Fibroblast of gingiva (primary cell): ENCODE data around the gene CBFA2T3.
"Not testable (repeated sequence)": the region's sequence is repeated elsewhere in the genome, so short reads cannot be mapped to it uniquely, and the experiment has no call there.

Experiments used
- DNase-seq: peaks from one replicate; pipeline ENCODE4 v3.0.0-alpha.2; 2011; ENCODE audit warnings: low read depth

CBFA2T3 gene

GRCh38 chr16:89012622-89012995 is 35.6 kb upstream of the CBFA2T3 start:
- no peak for DNase-seq

GRCh38 chr16:89011909-89012621 is 35.1 kb upstream of the CBFA2T3 start:
- no peak for DNase-seq

DNA sequence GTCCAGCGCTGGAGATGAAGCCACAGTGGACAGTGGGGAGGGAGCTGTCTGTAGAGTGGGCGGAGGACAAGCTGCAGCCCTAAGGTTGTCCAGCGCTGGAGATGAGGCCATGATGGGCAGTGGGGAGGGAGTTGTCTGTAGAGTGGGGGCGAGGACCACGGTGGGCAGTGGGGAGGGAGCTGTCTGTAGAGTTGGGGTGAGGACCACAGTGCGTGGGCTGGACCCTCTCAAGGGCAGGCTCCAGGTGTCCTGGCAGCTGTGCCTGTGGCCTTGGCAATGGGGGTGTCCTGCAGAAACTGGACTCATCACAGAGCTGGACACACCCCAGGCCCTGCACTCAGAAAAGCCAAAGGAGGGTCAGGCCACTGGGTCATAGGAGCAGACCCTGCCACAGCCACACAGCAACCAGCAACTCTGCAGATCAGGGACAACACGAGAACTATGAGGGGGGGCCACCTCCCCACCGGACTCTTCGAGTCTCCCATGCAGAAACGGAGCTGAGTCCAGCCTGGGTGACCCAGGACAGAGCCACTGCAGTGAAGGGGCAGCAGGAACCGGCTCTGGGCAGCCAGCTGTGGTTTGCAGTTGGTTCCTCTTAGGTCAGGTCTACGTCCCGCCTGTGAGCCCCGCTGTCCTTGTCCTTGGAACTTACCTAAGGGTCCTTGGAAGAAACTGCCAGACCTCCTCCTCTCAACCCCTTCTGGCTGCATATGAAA is 33.4 kb upstream of the CBFA2T3 start:
- DNase-seq: no peak

DNA sequence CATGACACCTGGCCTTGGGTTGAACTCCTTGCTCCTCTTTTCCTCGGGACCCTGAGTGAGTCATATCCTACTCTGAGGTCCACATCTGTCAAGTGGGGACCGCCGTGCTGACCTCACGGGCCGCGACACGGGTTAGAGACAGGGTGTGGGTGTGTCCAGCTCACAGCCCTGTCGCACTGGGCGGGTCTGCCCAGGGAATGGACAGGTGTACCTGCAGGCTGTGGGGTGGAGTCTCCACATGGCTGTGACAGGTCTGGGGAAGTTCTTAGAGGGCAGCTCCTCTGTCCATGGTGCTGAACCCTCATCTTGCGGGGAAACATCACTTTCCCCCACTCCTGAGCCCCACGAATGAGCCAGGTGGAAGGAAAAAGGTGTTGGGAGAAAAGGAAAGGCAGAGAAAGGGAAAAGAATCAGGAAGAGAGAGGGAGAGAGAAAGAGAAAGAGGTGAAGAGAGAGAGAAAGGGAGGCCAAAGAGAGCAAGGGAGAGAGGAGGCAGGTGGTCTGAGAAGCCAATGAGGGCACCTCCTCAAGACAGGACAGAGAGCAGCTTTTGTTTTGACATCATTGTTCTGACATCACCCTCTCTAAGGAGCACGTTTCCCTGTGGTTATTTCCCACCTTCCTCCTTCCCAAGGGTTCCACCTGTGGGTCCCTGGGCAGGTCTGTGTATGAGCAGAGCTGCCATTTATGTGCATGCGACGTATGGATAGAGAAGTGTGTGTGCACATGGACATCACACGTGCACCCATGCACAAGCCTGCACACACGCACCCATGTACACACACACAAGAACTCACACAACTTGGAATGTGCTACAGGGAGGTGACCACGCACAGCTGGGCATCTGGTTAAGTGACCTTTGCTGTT is 32.6 kb upstream of the CBFA2T3 start:
- no peak for DNase-seq

DNA sequence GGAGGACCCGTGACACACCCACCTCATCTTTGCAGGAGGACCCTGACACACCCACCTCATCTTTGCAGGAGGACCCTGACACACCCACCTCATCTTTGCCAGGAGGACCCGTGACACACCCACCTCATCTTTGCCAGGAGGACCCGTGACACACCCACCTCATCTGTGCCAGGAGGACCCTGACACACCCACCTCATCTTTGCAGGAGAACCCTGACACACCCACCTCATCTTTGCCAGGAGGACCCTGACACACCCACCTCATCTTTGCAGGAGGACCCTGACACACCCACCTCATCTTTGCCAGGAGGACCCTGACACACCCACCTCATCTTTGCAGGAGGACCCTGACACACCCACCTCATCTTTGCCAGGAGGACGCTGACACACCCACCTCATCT is 31.8 kb upstream of the CBFA2T3 start:
- not testable (repeated sequence) for DNase-seq

DNA sequence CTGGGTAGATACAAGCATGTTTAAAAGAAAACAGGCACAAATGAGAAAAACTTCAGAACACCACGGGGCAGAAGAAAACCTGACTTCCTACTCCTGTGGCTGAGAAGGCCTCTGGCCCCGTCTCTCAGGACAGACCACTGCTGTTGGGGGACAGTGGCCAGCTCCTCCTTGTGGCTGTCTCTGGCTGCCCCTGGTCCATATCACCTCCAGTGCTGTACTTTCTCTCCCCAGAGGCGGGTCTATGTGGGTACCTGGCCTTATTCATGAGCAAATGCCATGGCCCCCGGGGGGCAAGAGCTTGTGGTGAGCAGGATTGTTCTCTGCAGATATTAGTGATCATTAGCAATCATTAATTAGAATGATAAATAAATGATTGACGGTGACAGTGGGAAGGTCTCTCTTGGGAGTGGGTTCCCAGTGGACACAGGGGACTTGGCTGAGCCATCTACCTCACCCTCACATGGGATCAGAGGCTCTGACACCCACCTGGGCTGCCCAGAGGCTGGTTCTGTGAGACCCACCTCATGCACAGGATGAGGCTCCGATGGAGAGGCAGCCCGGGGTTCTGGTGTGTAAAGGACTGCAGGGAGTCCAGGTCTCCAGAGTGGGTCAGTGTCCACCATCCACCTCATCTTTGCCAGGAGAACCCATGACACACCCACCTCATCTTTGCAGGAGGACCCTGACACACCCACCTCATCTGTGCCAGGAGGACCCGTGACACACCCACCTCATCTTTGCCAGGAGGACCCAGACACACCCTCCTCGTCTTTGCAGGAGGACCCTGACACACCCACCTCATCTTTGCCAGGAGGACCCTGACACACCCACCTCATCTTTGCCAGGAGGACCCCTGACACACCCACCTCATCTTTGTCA is 30.6 kb upstream of the CBFA2T3 start:
- no peak for DNase-seq

GRCh38 chr16:89006036-89006752 is 29.2 kb upstream of the CBFA2T3 start:
- DNase-seq: no peak

- no peak for DNase-seq
Measured at GRCh38 chr16:89005201-89006035, 28.4 kb upstream of the CBFA2T3 start.

DNA sequence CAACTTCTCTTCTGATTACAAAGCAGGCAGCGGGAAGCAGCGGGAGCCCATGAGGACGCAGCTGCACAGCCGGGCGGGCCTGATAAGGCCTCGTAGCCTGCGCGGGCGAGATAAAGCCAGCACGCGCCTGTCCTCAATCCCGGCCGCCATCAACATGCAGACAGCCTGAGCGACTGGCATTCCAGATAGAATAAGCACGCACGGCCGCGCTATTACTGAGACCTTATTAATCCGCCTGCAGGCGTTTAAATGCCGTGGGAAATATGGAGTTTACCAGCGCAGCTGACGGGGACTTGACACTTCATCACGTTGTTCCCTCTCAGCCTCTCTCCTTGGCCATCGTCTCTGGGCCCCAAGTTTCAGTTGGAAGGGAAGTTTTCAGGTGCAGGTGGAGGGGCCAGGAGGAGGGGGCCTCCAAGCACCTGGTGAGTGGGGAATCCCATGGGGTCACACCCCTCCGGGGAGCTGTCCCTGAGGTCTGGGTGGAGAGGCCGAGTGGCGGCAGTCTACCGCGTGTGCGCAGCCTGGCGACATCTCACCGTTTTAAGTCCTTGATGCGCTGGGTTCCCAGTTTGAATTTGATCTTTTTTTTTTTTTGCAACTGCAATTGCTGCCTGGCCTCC is 27.3 kb upstream of the CBFA2T3 start:
- DNase-seq: no peak

DNA sequence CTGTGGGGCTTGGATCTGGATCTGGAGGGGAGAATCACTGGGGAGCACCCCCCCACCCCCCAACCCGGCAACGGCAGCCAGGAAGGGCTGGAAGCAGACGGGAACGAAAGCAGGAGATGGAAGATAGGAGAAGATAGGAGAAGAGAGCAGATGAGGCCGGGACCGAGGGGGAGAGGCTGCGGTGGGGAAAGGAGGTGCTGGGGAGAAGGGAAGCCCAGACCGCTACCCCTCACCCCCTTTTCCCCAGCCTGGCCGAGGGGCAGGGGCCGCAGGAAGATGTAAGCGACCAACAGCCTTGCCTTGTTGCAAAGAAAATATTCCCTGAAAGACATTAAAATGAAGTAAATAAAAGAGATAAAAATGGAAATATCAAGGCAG is 26.8 kb upstream of the CBFA2T3 start:
- no peak for DNase-seq

GRCh38 chr16:89002851-89003830 is 26.1 kb upstream of the CBFA2T3 start:
- no peak for DNase-seq

- DNase-seq: not testable (repeated sequence)
Measured at GRCh38 chr16:89002081-89002480, 25.1 kb upstream of the CBFA2T3 start.

GRCh38 chr16:89001117-89002027 is 24.4 kb upstream of the CBFA2T3 start:
- DNase-seq: no peak

DNA sequence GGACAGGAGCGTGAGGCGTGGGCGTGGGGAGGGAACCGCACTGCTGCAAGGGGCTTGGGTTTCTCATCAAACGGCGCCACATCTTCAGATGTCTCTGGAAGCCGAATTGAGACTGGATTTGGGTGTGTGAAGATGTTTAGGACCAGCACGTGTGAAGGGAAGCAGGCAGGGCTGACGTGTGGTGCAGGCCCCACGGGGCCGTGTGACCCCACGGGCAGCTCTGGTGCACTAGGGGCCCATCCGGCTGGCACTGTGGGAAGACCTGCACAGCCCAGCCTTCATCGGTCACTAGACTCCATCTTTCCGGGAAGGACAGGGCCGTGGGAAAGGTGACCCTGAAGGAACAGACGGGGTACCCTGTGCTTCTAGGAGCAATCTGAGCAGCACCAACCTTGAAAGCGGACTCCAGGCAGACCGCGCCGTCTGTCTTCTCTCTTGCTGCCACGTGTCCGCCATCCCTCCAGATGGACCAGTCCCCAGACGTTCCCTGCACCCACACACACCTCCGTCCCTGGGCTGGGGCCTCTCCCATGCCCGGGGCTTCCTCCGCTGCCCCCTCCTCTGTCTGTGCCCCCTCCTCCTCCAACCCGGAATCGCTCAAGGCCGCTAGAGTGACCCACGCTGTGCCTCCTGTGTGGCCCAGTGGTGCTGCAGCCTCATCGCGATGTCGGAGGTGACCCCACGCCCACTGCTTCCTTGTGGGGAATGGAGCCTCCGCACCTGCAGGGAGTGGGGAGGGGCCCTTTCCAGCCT is 23.4 kb upstream of the CBFA2T3 start:
- no peak for DNase-seq

GRCh38 chr16:88999457-89000206 is 22.6 kb upstream of the CBFA2T3 start:
- DNase-seq: no peak
